Right forelimb (tissue), 1 donor: ENCODE results near the gene FBLN1.
"Not testable (repeated sequence)": the region's sequence is repeated elsewhere in the genome, so short reads cannot be mapped to it uniquely, and the experiment has no call there.

ENCODE experiments used
- DNase-seq: peaks from one replicate; pipeline ENCODE4 v3.0.0-alpha.2; 2018

The FBLN1 gene

DNA sequence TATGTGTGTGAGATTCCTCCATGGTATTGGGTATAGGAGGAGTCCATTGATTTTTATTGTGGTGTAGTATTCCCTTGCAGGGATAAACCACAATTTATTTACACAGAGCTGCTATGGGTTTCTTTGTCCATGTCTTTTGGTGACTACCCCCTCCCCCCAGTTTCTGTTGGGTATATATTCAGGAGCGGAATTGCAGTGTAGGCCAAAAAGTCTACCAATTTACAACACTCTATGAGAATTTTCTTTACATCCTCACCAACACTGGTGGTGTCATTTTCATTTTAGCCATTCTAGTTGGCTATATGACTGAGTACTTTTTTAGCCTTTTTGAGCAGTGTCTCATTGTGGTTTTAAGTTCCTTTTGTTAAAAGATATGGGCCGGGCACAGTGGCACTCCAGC, 113.7 kb downstream of the FBLN1 start:
- no peak for DNase-seq

DNA sequence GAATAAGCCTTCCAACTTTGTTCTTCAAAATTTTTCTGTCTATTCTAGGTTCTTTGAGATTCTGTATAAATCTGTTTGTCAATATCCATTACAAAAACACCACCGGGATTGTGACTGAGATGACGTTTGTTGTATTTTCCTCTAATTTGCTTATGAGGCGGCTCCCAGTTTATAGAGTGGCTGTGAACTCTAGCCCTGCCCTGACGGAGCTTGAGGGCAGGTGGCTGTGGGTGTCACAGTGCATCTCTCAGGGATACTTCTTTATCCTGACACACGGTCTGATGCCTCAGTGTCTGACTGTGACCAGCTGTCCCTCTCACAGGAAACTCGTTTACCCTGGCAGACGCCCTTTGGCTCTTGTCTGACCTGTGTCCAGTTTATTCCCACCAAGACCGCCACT, 115.3 kb downstream of the FBLN1 start:
- no peak for DNase-seq

DNA sequence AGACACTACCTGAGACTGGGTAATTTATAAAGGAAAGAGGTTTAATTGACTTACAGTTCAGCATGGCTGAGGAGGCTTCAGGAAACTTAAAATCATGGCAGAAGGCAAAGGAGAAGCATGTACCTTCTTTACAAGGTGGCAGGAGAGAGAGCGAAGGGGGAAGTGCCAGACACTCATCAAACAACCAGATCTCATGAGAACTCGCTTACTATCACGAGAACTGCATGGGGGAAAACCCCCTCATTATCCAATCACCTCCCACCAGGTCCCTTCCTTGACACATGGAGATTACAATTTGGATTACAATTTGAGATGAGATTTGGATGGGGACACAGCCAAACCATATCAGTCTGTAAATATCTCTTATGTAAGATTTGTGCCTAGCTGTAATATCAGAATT, 118.0 kb downstream of the FBLN1 start:
- no peak for DNase-seq

- DNase-seq, result no peak
Observed at GRCh38 chr22:45621836-45622600, 119.3 kb downstream of the FBLN1 start.

GRCh38 chr22:45623464-45624145, 120.9 kb downstream of the FBLN1 start:
- DNase-seq, result not testable (repeated sequence)

DNA sequence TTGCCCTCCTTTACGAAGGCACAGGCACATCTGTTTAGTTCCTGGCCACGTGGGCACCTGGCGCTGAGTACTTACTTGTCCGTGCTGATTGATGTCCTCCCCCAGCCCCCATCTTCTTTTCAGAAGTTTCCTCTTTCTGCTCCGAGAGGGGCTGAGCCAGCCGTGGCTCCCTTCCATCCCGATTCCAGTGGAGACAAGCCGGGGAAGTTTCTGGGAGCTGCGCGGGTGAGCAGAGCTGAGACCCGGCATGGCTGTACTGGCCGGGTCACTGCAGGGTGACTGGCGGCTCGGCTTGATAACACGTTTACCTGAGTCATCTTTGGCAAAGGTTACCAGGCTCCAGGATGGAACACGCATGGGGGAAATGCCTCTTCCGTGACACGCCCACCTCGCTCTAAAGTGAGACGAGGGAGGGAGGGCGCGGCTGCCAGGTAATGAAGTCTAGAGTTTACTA, 123.5 kb downstream of the FBLN1 start:
- no peak for DNase-seq

DNA sequence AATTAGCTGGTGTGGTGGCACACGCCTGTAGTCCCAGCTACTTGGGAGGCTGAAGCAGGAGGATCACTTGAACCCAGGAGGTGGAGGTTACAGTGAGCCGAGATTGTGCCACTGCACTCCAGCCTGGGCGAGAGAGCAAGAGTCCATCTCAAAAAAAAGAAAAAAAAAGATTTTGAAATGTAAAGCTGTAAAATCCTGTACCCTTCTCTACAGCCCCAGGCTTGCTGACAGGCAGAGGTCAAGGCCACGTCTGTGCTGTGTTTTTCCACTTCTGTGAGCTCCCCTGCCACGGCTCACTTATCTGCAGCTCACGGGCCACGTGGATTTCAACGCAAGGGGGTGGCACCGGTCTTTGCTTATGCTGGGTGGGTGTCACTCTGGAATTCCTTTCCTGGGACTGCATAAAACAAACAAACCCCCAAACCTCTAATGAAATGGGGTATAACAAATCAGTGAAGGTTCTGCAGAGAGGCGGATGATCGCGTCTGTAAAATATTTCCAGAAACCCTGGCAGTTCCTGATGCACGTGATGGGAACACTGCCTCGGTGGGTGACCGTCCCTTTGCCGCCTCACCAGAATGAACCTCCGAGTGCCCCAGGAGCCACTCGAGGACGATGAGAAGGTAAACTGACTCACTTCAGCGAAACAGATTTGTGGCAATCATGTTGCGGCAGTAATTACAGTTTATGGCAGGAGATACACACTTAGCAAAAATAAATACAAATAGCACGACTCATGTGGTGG, 125.0 kb downstream of the FBLN1 start:
- no peak for DNase-seq

GRCh38 chr22:45628515-45628914, 125.8 kb downstream of the FBLN1 start:
- DNase-seq, result no peak

GRCh38 chr22:45629469-45630089, 126.9 kb downstream of the FBLN1 start:
- DNase-seq, result no peak

DNA sequence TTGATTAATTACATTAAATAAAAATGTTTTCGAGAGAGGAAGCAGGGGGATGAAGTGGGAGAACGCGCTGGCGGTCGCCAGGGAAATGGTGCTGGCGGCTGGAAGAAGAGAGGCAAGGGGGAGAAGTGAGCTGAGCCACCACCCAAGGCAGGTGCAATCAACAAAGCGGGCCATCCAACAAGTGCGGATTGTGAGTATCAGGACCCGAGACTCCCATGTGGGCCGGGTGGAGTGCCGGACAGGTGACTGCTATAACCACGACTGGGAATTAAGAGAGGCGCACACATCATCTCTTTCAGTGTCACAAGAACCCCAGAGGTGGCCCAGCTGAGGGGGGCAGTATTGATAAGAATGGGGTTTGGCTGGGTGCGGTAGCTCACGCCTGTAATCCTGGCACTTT, 127.8 kb downstream of the FBLN1 start:
- no peak for DNase-seq

- no peak for DNase-seq
Observed at GRCh38 chr22:45631140-45631840, 128.6 kb downstream of the FBLN1 start.

DNA sequence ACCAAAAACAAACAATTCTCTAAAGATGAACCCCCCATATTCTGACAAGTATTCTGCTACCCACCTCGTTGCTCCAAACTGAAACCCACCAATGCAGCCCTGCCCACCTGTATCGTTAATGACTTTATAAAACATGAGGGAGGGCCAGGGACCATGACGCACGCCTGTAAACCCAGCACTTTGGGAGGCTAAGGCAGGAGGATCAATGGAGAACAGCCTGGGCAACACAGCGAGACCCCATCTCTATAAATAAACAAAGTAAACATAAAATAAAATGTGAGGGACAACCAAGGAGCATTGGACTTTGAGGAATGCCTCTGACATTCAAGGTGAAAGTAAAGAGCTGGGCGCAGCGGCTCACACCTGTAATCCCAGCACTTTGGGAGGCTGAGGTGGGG, 129.2 kb downstream of the FBLN1 start:
- no peak for DNase-seq

- no peak for DNase-seq
Observed at GRCh38 chr22:45632791-45633515, 130.3 kb downstream of the FBLN1 start.

GRCh38 chr22:45636683-45637082, 134.0 kb downstream of the FBLN1 start:
- DNase-seq, result no peak

DNA sequence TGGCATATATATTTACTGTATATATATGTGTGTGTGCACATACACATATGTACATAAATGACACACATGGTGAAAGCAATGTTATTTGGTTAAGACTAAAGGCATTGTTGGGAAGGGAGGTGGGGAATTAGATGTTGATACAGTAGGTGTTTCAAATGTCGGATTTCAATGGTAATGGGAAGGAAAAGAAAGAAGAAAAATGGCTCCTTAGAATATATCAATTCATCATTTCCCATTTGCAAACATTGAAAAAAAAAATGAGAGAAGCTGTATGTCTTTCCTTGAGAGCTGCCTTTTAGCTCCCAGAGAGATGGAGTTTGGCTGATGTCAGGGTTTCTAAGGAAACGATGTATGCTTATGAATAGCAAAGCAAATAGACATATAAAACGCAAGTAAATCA, 135.5 kb downstream of the FBLN1 start:
- no peak for DNase-seq

DNA sequence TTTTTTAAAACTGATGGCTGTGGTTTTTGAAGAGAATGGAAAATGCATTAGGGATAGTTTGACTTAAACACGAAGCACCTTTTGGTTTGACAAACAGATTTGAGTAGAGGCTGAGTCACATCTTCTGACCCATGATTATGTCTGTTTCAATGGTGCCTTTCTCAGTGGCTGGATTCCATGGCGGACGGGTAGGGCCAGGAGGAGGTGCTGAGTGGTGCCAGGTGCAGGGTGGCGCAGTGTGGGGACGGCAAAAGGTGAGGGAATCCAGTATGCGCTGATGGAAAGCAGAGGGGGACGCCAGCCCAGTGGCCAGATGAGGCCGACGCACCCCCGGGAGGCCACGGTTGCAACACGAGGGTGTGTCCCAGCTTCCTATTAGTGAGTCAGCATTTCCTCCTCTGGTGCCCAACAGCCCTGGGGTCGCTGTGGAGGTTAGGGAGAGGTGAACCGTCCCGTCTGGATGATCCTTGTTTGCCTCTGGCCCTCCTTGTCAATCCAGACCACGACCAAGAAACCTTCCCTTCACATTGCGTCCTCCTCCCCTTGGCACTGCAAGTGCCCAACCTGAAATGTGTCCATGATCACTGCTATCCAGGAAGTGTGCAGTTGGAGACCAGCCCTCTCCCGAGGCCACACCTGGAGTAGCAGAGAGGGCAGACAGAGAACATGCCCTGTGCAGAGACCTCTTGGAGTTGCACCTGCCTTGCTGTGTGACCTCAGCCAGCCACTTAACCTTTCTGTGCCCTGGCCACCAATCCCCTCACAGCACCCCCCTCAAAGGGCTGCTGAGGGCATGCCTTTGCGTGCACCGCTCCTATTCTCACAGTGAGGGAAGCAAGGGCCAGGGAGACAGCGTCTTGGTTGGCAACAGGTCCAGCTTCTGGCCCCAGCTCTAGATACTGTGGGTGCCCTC, 136.4 kb downstream of the FBLN1 start:
- no peak for DNase-seq

DNA sequence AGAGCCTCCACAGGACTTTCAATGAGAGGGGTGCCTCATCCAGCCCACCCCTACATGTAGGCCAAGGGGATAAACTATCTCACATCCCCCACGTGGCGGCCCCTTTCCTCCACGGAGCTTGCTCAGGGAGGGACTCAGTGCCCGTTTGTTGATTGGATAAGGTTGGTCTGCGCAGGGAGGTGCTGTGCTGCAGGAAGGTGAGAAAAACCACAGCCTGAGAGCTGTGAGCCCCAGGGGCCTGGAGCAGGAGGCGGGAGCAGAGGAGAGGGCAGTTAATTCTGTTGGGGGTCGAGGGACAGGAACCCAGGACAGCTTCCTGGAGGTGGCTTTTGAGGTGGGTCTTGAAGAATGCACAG, 137.0 kb downstream of the FBLN1 start:
- DNase-seq, result no peak

DNA sequence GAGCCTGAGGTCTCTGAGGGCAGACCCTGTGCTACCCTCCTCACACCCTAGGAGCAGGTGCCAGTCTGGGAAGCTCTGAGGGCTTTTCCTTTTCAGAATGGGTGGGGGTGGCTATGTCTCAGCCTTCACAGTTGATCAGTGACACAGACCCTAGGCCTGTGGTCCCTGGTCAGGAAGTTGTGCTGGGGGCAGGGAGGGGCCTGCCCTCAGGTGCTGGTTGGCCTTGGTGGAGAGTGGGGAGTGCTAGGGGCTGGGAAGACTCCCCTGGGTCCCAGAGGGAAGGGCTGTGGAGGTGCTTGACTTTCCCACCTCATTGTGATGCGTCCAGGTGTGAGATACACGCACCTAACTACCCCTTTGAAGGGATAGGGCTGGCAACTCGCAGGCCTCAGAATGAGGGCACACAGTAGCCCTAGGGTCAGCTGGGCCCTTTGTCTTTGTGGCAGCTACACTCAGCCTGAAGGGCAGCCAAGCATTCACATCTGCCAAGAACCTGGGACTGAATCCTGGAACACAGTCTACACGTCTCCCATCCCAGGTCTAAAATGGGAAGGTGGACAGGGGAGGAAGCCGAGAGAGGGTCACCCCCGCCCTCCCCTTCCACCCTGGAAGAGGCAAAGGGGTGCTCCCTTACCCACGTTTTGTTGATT, 137.7 kb downstream of the FBLN1 start:
- DNase-seq, result no peak

DNA sequence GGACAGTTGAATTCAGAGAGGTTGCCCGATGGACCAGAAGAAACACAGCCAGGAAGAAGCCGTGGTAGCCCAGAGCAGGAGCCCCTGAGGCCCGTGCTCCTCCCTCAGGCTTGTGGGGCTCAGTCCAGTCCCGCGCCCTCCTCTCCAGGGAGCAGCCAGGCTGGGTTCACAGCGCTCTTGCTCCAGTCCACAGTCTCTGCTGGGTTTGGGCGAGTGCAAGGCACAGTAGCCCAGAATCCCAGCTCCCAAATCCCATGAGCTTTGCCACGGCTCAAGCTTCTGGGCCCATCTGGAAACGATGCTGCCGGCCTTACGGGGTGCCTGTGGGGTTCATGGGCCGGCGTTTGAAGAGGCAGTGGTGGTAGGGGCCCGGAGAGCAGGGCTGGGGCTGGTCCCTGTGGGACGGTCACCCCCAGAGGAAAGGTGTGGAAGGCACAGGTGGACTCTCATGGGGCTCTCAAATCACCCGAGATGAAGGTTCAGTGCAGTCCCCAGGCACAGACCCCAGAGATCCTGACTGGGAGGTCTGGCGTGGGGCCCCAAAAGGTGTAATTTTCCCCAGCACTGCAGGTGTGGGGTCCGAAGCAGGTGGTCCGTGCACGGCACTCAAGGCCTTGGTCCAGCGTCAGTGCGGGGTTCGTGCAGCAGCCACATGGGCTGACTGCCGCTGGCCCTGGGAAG, 138.4 kb downstream of the FBLN1 start:
- DNase-seq, result no peak

DNA sequence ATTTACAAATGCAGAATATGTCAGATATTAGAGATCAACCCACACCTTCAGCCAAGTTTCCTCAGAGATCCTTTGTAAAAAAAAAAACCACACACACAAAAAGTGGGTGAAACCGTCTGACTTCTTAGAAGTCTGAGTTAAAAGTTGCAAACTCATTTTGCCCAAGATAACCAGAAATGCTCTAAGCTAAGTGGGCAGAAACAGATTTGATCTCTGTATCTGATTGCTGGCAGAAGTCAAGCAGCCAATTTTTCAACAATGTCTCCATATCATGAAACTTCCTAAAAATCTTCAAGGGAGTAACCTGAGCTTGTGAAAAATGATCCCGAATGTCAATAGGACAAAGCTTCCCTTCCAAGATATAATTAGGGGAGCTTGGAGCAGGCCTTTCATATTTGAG, 140.3 kb downstream of the FBLN1 start:
- no peak for DNase-seq
